Neural cell (in vitro differentiated cells): ENCODE data around the gene SPATA13. TPM values are rescaled to one million over a fixed set of nuclear protein-coding genes. Genes with fewer than 3 reads are reported as not detected.

Source experiments
- H2AFZ ChIP-seq: fragments of 200-600, 300-800 bp; sonication (generic), shearing (Covaris generic); 2 replicates; pipeline ENCODE4 v1.6.0; 2014; ENCODE audit warnings: low read depth, mild to moderate bottlenecking, antibody characterized with exemption, low read length, moderate library complexity
- H3F3A ChIP-seq: fragments of 200-600 bp; shearing (Covaris generic); 2 replicates; pipeline ENCODE4 v1.6.1; 2016; ENCODE audit warnings: mild to moderate bottlenecking, moderate library complexity, mixed read lengths, antibody characterized with exemption, low read length; ENCODE audit not compliant: insufficient read depth, poor library complexity, severe bottlenecking
- H3K27ac ChIP-seq: fragments of 200-600, 300-800 bp; sonication (generic), shearing (Covaris generic); 2 replicates; pipeline ENCODE4 v1.5.1; 2014; ENCODE audit warnings: mild to moderate bottlenecking, low read length, moderate library complexity
- H3K27me3 ChIP-seq: fragments of 300-800, 200-600 bp; sonication (generic), shearing (Covaris generic); 2 replicates; pipeline ENCODE4 v1.6.0; 2014; ENCODE audit warnings: mild to moderate bottlenecking, low read depth, low read length, moderate library complexity; ENCODE audit not compliant: insufficient read depth
- H3K36me3 ChIP-seq: fragments of 300-800, 200-600 bp; sonication (generic), shearing (Covaris generic); 2 replicates; pipeline ENCODE4 v1.5.1; 2014; ENCODE audit warnings: mild to moderate bottlenecking, antibody characterized with exemption, low read length, moderate library complexity; ENCODE audit not compliant: insufficient read depth
- H3K4me2 ChIP-seq: fragments of 300-800, 200-600 bp; sonication (generic), shearing (Covaris generic); 2 replicates; pipeline ENCODE4 v1.6.0; 2014; ENCODE audit warnings: mild to moderate bottlenecking, low read length
- H3K4me3 ChIP-seq: fragments of 300-800, 200-600 bp; sonication (generic), shearing (Covaris generic); 2 replicates; pipeline ENCODE4 v1.5.1; 2014; ENCODE audit warnings: mild to moderate bottlenecking, low read length, moderate library complexity
- H3K79me2 ChIP-seq: fragments of 200-600 bp; shearing (Covaris generic); replicated peaks from 2 replicates; pipeline ENCODE4 v1.6.0; 2014; ENCODE audit warnings: mild to moderate bottlenecking, low read length, moderate library complexity; ENCODE audit not compliant: insufficient read depth
- H3K9ac ChIP-seq: fragments of 300-800, 200-600 bp; sonication (generic), shearing (Covaris generic); 2 replicates; pipeline ENCODE4 v1.6.1; 2016; ENCODE audit warnings: mild to moderate bottlenecking, low read length, mixed read lengths
- H3K9me2 ChIP-seq: fragments of 200-600 bp; shearing (Covaris generic); 2 replicates; pipeline ENCODE4 v1.6.1; 2016; ENCODE audit warnings: mild to moderate bottlenecking, low read length, mixed read lengths; ENCODE audit not compliant: insufficient read depth
- H3K9me3 ChIP-seq: fragments of 200-600, 300-800 bp; sonication (generic), shearing (Covaris generic); 2 replicates; pipeline ENCODE4 v1.6.1; 2016; ENCODE audit warnings: mild to moderate bottlenecking, mixed run types, low read length, moderate library complexity, mixed read lengths
- H4K20me1 ChIP-seq: fragments of 200-600 bp; shearing (Covaris generic); 2 replicates; pipeline ENCODE4 v1.6.1; 2016; ENCODE audit warnings: mild to moderate bottlenecking, mixed run types; ENCODE audit not compliant: insufficient read depth
- CTCF ChIP-seq: fragments of 450-650 bp; IDR thresholded peaks from 2 replicates; pipeline ENCODE4 v1.5.1; 2014; ENCODE audit warnings: antibody characterized with exemption, mild to moderate bottlenecking, moderate library complexity; ENCODE audit not compliant: poor library complexity, severe bottlenecking
- EP300 ChIP-seq: fragments of 450-650 bp; conservative IDR thresholded peaks from 2 replicates; pipeline ENCODE4 v1.6.1; 2014; ENCODE audit warnings: antibody characterized with exemption, mild to moderate bottlenecking, moderate library complexity; ENCODE audit not compliant: poor library complexity, severe bottlenecking
- EZH2 ChIP-seq: fragments of 200-600, 300-800 bp; shearing (Covaris generic), sonication (generic); IDR thresholded peaks from 2 replicates; pipeline ENCODE4 v1.6.1; 2014; ENCODE audit warnings: antibody characterized with exemption, low read length, borderline replicate concordance, mild to moderate bottlenecking; ENCODE audit not compliant: insufficient read depth, poor library complexity, severe bottlenecking
- MXI1 ChIP-seq: fragments of 450-650 bp; conservative IDR thresholded peaks from 2 replicates; pipeline ENCODE4 v1.6.1; 2014; ENCODE audit warnings: antibody characterized with exemption, mild to moderate bottlenecking; ENCODE audit not compliant: poor library complexity, severe bottlenecking
- POLR2AphosphoS5 ChIP-seq: IDR thresholded peaks from 2 replicates; pipeline ENCODE4 v1.6.1; 2012
- RAD21 ChIP-seq: fragments of 450-650 bp; conservative IDR thresholded peaks from 2 replicates; pipeline ENCODE4 v1.6.1; 2014; ENCODE audit warnings: antibody characterized with exemption, mild to moderate bottlenecking, moderate library complexity
- REST ChIP-seq: IDR thresholded peaks from 2 replicates; pipeline ENCODE4 v1.6.1; 2012; ENCODE audit warnings: borderline replicate concordance
- SMC3 ChIP-seq: fragments of 450-650 bp; conservative IDR thresholded peaks from 2 replicates; pipeline ENCODE4 v1.6.1; 2014; ENCODE audit warnings: antibody characterized with exemption, mild to moderate bottlenecking, moderate library complexity; ENCODE audit not compliant: poor library complexity
- TAF1 ChIP-seq: IDR thresholded peaks from 2 replicates; pipeline ENCODE4 v1.6.1; 2012; ENCODE audit warnings: low read depth
- polyA plus RNA-seq: library from polyadenylated mRNA; depleted of rRNA; stranded (reverse); fragments of >200 nt; gene quantifications from 2 replicates; pipeline ENCODE4 v1.2.3, GENCODE V29; 2014

Gene SPATA13
- polyA plus RNA-seq, 1 donor from 2014 or later, result 15.5 TPM

- no peaks in the 10 kb centered on the region for H3K79me2 ChIP-seq
- no peaks in the 10 kb centered on the region for H3K9me3 ChIP-seq
- H3F3A ChIP-seq, result no peaks in the 10 kb centered on the region
- H3K4me3 ChIP-seq, result no peak overlapping the region
- no peaks in the 10 kb centered on the region for H4K20me1 ChIP-seq
- no peak overlapping the region for H3K9ac ChIP-seq
- TF ChIP-seq MXI1 (no peak), POLR2AphosphoS5 (no peak), SMC3 (no peak), RAD21 (no peak), REST (no peak), EP300 (no peak), CTCF (no peak), TAF1 (no peak), EZH2 (no peak)
- no peaks in the 10 kb centered on the region for H3K9me2 ChIP-seq
- no peak overlapping the region for H3K27ac ChIP-seq
- H3K36me3 ChIP-seq, result no peaks in the 10 kb centered on the region
- H3K27me3 ChIP-seq, result no peaks in the 10 kb centered on the region
- H2AFZ ChIP-seq, result no peak overlapping the region
- no peak overlapping the region for H3K4me2 ChIP-seq
These were observed 35.6 kb upstream of the SPATA13 start for GRCh38 chr13:24124789-24125476.

DNA sequence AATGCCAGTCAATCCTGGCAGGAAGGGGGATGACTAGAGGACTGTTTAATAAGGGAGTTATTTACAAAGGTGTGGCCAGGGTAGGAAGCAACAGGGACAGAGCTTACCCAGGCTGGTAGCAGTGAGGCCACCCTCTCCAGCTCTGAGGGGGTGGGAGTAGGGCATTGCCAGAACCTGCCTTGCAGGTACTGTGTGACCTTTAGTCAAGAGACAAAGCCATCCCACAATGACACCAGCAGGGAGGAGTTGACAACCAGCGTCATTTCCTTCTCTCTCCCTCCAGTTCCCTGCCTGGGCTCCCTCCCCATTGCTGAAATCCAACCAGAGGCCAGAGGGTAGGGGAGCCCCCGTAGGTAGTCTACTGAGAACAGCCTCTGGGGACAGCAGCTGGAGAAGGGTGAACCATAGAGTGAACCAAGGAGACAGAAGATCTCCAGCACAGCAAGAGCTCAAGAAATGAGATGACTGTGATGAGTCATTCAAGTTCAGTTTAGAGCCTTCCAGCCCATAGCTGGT is 33.3 kb upstream of the SPATA13 start:
- Histone ChIP-seq H3K36me3 (no peaks in the 10 kb centered on the region), H3K9me3 (no peaks in the 10 kb centered on the region), H3K9me2 (no peaks in the 10 kb centered on the region), H2AFZ (no peak overlapping the region), H4K20me1 (no peaks in the 10 kb centered on the region), H3K9ac (no peak overlapping the region), H3K27ac (peak overlapping the region; percentile 71), H3F3A (no peaks in the 10 kb centered on the region), H3K79me2 (no peaks in the 10 kb centered on the region), H3K27me3 (no peaks in the 10 kb centered on the region), H3K4me2 (no peak overlapping the region), H3K4me3 (peak overlapping the region; percentile 27)
- no peak for TF ChIP-seq EP300
- TF ChIP-seq SMC3, result no peak
- TF ChIP-seq CTCF, result no peak
- no peak for TF ChIP-seq EZH2
- no peak for TF ChIP-seq RAD21
- TF ChIP-seq TAF1, result no peak
- no peak for TF ChIP-seq POLR2AphosphoS5
- TF ChIP-seq MXI1, result no peak
- no peak for TF ChIP-seq REST
